CD8-positive, alpha-beta memory T cell (primary cell): ENCODE data around the gene RSL24D1. TPM values are rescaled to one million over a fixed set of nuclear protein-coding genes. Genes with fewer than 3 reads are reported as not detected.
A peak's percentile ranks its signal among the peaks of the same experiment; 100 is the strongest.

Experiments used
- CTCF ChIA-PET: fragments of 350-600 bp; sonication (Branson Sonifier 250); formaldehyde crosslinking; loops from one replicate; lab custom pipeline; 2021; ENCODE audit warnings: antibody characterized with exemption; lab: Charles Lee
- POLR2A ChIA-PET: fragments of 350-600 bp; sonication (Branson Sonifier 250); formaldehyde crosslinking; loops from one replicate; lab custom pipeline; 2021; ENCODE audit warnings: antibody characterized with exemption; lab: Charles Lee
- DNase-seq, 5 donors: peaks; one replicate each; pipeline versions ENCODE4 v3.0.0 to v3.0.0-alpha.2; 2020 to 2022; ENCODE audit warnings: mixed read lengths in 1 of 5
- H3K27ac ChIP-seq: one replicate; pipeline ENCODE4 v1.7.0; 2013; ENCODE audit warnings: low read depth, mild to moderate bottlenecking, low read length, moderate library complexity
- H3K27me3 ChIP-seq: 2 replicates; pipeline ENCODE4 v1.7.0; 2013; ENCODE audit warnings: low read length, mild to moderate bottlenecking; ENCODE audit not compliant: insufficient read depth, poor library complexity, severe bottlenecking
- H3K36me3 ChIP-seq: 2 replicates; pipeline ENCODE4 v1.7.0; 2013; ENCODE audit warnings: mild to moderate bottlenecking, low read length, moderate library complexity; ENCODE audit not compliant: insufficient read depth
- H3K4me1 ChIP-seq: 2 replicates; pipeline ENCODE4 v1.7.0; 2013; ENCODE audit warnings: mild to moderate bottlenecking, low read length, moderate library complexity; ENCODE audit not compliant: insufficient read depth
- H3K4me3 ChIP-seq: 2 replicates; pipeline ENCODE4 v1.7.0; 2013; ENCODE audit warnings: mild to moderate bottlenecking, low read length
- H3K9me3 ChIP-seq: 2 replicates; pipeline ENCODE4 v1.7.0; 2013; ENCODE audit warnings: mild to moderate bottlenecking, low read length
- H3K27ac Mint-ChIP-seq, 8 donors: one replicate each; pipeline ENCODE4 v1.8.0; 2020 to 2021; ENCODE audit warnings: mixed read lengths in 8 of 8, mild to moderate bottlenecking in 6 of 8, inconsistent platforms in 3 of 8, moderate library complexity in 3 of 8
- H3K27me3 Mint-ChIP-seq, 2 donors: one replicate each; pipeline ENCODE4 v1.8.0; 2020 to 2021; ENCODE audit warnings: mixed read lengths in 2 of 2, mild to moderate bottlenecking in 1 of 2, moderate library complexity in 1 of 2
- H3K36me3 Mint-ChIP-seq, 3 donors: one replicate each; pipeline ENCODE4 v1.8.0; 2020 to 2021; ENCODE audit warnings: mixed read lengths in 3 of 3, inconsistent platforms in 1 of 3, mild to moderate bottlenecking in 1 of 3
- H3K4me1 Mint-ChIP-seq, 3 donors: one replicate each; pipeline ENCODE4 v1.8.0; 2020 to 2021; ENCODE audit warnings: mixed read lengths in 3 of 3, inconsistent platforms in 1 of 3, mild to moderate bottlenecking in 1 of 3
- H3K4me3 Mint-ChIP-seq, 7 donors: one replicate each; pipeline ENCODE4 v1.8.0; 2020 to 2021; ENCODE audit warnings: mixed read lengths in 7 of 7, mild to moderate bottlenecking in 6 of 7, moderate library complexity in 4 of 7, inconsistent platforms in 2 of 7
- H3K9me3 Mint-ChIP-seq, 5 donors: one replicate each; pipeline ENCODE4 v1.8.0; 2020 to 2022; ENCODE audit warnings: mixed read lengths in 5 of 5, mild to moderate bottlenecking in 3 of 5, moderate library complexity in 2 of 5, inconsistent platforms in 1 of 5
- polyA plus RNA-seq: library from polyadenylated mRNA; unstranded; fragments of 300-500 nt; fragmentation: Illumina TruSeq; gene quantifications from one replicate; pipeline ENCODE4 v1.2.3, GENCODE V29; 2021
- total RNA-seq, 2 experiments: library from RNA; stranded (reverse); gene quantifications; one replicate each; pipeline ENCODE4 v1.2.3, GENCODE V29; 2021

The RSL24D1 gene
- total and polyA plus RNA-seq, 3 experiments from 2014 or later: 84.9 to 154 (median 145) TPM

DNA sequence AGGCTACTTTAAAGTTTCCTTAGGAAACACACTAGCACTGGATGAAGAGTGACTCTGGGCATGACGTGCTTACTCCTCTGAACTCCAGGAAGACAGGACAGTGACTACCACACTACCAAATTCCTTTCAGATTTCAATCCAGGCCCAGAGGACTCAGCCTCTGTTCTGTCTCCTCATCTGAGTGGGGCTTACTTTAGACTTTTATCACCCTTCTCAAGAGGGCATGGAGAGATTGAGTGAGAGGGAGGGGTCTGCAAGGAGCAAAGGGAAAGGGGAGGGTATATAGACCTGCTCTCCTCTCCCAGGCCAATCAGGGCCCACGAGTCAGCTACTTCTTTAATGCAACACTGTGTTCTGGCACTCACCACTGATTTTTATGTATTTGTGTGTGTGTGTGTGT is 29.4 kb upstream of the RSL24D1 start:
- CTCF ChIA-PET: no interaction called here
- no peaks in the 10 kb centered on the region for H3K27me3 Mint-ChIP-seq
- no peaks in the 10 kb centered on the region for H3K9me3 Mint-ChIP-seq
- H3K36me3 ChIP-seq: peaks cover 11% of the 10 kb centered on the region
- POLR2A ChIA-PET: no interaction called here
- H3K36me3 Mint-ChIP-seq: peaks cover 3 to 71% (median 14%) of the 10 kb centered on the region in 3 donors
- no peak overlapping the region for H3K4me3 Mint-ChIP-seq
- H3K9me3 ChIP-seq: no peaks in the 10 kb centered on the region
- no peak overlapping the region for H3K4me3 ChIP-seq
- no peak for DNase-seq
- H3K27ac ChIP-seq: no peak overlapping the region
- H3K27me3 ChIP-seq: no peaks in the 10 kb centered on the region
- H3K27ac Mint-ChIP-seq: peak overlapping the region in 5 of 8 donors; percentile 5 to 71 (median 26)
- peaks cover 59 to 80% (median 77%) of the 10 kb centered on the region in 3 donors for H3K4me1 Mint-ChIP-seq
- peaks cover 55% of the 10 kb centered on the region for H3K4me1 ChIP-seq

DNA sequence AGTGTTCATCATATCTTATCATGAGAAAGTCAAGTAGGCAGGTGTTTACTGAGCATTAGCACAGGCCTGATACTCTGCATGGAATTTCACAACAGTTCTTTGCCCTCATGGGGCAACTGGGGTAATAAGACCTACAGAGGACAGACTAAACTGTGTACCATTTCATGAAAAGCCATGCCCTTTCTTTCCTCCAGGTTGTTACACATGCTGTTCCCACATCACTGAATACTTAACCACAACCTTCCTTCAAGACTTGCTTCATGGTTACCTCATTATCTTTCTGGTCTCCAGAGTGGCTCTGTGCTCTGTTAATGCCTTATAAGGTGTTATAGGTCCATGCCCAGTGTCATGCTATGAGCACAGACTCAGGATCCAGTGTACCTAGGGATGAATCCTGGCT is 28.2 kb upstream of the RSL24D1 start:
- Histone ChIP-seq H3K9me3 (no peaks in the 10 kb centered on the region), H3K4me3 (no peak overlapping the region), H3K27ac (no peak overlapping the region), H3K4me1 (peaks cover 58% of the 10 kb centered on the region), H3K36me3 (peaks cover 11% of the 10 kb centered on the region), H3K27me3 (no peaks in the 10 kb centered on the region)
- Mint-ChIP-seq H3K27ac (peak overlapping the region; percentile 34 to 79 (median 70)), H3K36me3 (peaks cover 3 to 67% (median 12%) of the 10 kb centered on the region in 3 donors), H3K4me1 (peaks cover 56 to 76% (median 73%) of the 10 kb centered on the region in 3 donors), H3K4me3 (peak overlapping the region in 6 of 7 donors; percentile 0 to 48 (median 34)), H3K27me3 (no peaks in the 10 kb centered on the region), H3K9me3 (no peaks in the 10 kb centered on the region)
- peak in 2 of 5 donors; percentile 37 to 48 for DNase-seq
- ChIA-PET CTCF (interaction anchor here (1.3 to 1.6 kb wide), 2 partner anchors 47 to 52 kb away, joined by 3 to 4 read pairs; no protein-coding TSS in a partner anchor), POLR2A (interaction anchor here (0.6 kb wide), 1 partner anchor 50 kb away, joined by 3 read pairs; no protein-coding TSS in a partner anchor)

DNA sequence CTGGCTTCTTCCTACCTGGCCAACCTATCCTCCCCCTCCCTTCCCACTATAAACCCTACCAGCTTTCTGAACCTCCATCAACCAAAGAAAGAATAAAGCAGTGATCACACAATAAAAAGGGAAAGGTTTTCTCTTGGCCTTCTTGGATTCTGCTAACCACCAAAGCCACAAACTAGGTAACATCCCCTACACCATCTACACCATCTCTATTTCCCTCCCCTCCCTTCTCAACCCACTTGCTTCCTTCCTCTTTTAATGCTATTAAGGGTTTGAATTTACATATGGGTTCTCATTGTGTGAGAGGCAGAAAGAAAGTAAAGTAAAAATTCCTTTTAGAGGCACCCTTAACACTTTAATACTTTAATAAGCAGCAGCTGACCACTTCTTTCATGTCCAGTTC is 25.8 kb upstream of the RSL24D1 start:
- no peaks in the 10 kb centered on the region for H3K27me3 ChIP-seq
- Mint-ChIP-seq H3K4me1 (peaks cover 68 to 83% (median 80%) of the 10 kb centered on the region in 3 donors), H3K27ac (peak overlapping the region; percentile 55 to 97 (median 84)), H3K27me3 (no peaks in the 10 kb centered on the region), H3K9me3 (no peaks in the 10 kb centered on the region), H3K36me3 (peaks cover 3 to 57% (median 7%) of the 10 kb centered on the region in 3 donors), H3K4me3 (peak overlapping the region; percentile 14 to 79 (median 68))
- peaks cover 60% of the 10 kb centered on the region for H3K4me1 ChIP-seq
- no peaks in the 10 kb centered on the region for H3K9me3 ChIP-seq
- ChIA-PET POLR2A (no interaction called here), CTCF (no interaction called here)
- H3K27ac ChIP-seq: no peak overlapping the region
- peak in 1 of 5 donors; percentile 32 for DNase-seq
- peaks cover 5% of the 10 kb centered on the region for H3K36me3 ChIP-seq
- H3K4me3 ChIP-seq: no peak overlapping the region

DNA sequence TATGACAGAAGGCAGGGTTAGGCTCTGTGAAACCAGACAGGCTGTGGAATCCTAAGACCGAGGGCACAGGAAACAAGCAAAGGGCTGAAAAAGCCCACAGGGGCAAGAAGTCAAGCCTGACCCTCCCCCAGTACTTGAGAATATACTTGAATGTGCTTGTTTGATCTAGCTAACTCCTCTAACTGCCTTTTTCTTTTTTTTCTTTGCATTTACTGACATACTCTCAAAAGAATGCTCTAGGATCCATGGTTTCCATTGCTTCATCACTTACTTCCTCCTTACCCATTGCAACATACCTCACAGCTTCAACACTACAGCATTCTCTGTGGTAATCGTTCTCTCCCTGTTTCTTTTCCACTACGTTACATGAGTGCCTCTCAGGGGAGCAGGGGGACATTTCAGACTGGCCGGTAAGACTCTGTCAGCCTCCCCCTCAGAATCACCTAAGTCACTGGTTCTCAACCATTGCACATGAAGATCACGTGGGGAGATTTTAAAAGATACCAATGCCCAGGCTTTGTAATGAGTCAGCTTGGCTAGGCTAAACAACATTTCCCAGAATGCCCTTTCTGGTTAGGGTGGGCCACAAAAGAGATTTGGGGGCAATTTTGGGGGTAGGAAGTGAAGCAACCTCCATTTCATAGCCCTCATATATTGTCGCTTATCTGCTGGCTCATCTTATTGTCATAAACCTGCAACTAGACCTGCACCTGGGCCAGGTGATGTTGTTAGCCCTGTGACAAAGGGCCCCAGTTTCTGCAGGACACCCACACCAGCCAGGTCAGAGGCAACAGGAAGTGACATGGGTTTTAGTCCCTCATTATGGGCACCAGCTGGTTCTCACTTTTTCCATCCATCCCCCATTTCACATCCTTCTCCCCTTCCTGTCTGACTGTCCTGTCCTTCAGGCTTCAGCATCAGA is 24.6 kb upstream of the RSL24D1 start:
- H3K27ac ChIP-seq: peak overlapping the region; percentile 20
- Mint-ChIP-seq H3K4me3 (peak overlapping the region; percentile 0 to 69 (median 63)), H3K27ac (peak overlapping the region; percentile 55 to 97 (median 87)), H3K36me3 (peaks cover 0 to 51% (median 5%) of the 10 kb centered on the region in 3 donors), H3K9me3 (no peaks in the 10 kb centered on the region), H3K4me1 (peaks cover 70 to 83% (median 82%) of the 10 kb centered on the region in 3 donors), H3K27me3 (no peaks in the 10 kb centered on the region)
- DNase-seq: peak in 3 of 5 donors; percentile 6 to 51 (median 24)
- ChIA-PET CTCF (interaction anchor here (0.9 to 2.1 kb wide), 7 partner anchors 11 to 218 kb away, joined by 3 to 10 read pairs (median 5); no protein-coding TSS in a partner anchor), POLR2A (interaction anchor here (0.5 to 2.5 kb wide), 5 partner anchors 24 to 166 kb away, joined by 3 to 6 read pairs (median 6); partner anchors contain the start of gene RSL24D1)
- no peaks in the 10 kb centered on the region for H3K36me3 ChIP-seq
- no peaks in the 10 kb centered on the region for H3K27me3 ChIP-seq
- H3K4me3 ChIP-seq: no peak overlapping the region
- H3K9me3 ChIP-seq: no peaks in the 10 kb centered on the region
- H3K4me1 ChIP-seq: peaks cover 60% of the 10 kb centered on the region

DNA sequence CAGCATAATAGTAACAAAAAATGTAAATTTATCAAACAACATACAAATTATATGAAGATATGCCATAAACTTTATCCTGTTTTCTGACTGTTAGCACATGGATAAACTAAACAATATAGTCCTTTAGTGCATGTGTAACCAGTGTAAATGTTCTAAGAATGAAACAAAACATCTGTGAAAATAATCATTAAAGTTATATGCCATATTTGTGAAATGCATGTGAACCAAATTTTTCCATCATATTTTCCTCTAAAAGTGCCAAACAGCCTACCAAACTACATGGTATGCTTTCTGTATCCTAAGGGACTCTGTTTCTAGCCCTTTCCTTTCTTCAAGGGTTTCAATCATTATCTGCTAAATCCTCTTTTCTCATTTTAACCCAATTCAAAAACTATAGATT is 23.9 kb upstream of the RSL24D1 start:
- no peak for DNase-seq
- Histone ChIP-seq H3K9me3 (no peaks in the 10 kb centered on the region), H3K4me1 (peaks cover 57% of the 10 kb centered on the region), H3K4me3 (no peak overlapping the region), H3K27me3 (no peaks in the 10 kb centered on the region), H3K27ac (peak overlapping the region; percentile 20), H3K36me3 (no peaks in the 10 kb centered on the region)
- Mint-ChIP-seq H3K4me3 (peak overlapping the region in 4 of 7 donors; percentile 22 to 69 (median 66)), H3K27ac (peak overlapping the region; percentile 55 to 97 (median 87)), H3K9me3 (no peaks in the 10 kb centered on the region), H3K36me3 (peaks cover 0 to 48% (median 5%) of the 10 kb centered on the region in 3 donors), H3K27me3 (no peaks in the 10 kb centered on the region), H3K4me1 (peaks cover 68 to 77% (median 76%) of the 10 kb centered on the region in 3 donors)
- ChIA-PET CTCF (interaction anchor here (1.5 to 4.1 kb wide), 5 partner anchors 11 to 219 kb away, joined by 3 to 20 read pairs (median 6); no protein-coding TSS in a partner anchor), POLR2A (interaction anchor here (0.5 to 2.5 kb wide), 3 partner anchors 41 to 67 kb away, joined by 6 read pairs; no protein-coding TSS in a partner anchor)

DNA sequence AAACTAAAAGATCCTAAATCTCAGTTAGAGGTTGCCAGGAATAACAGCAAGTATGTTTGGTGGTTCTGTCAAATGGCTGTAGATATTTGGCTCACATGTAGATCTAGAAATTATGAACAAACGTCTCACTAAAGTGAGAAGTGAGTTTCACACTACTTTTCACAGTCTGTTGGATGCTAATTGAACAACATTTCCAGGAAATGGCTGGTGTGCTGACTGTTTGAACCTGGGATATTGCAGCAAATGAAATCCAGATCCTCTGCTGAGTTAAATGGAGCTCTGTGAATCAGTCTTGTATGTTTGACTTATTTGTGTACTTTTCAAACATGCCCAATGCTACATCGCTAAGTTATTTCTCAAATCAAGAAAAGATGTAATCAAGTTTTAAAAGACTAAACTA is 21.3 kb upstream of the RSL24D1 start:
- Mint-ChIP-seq H3K27me3 (no peaks in the 10 kb centered on the region), H3K9me3 (no peaks in the 10 kb centered on the region), H3K36me3 (peaks cover 0 to 44% (median 11%) of the 10 kb centered on the region in 3 donors), H3K4me1 (peaks cover 47 to 53% (median 51%) of the 10 kb centered on the region in 3 donors), H3K4me3 (no peak overlapping the region), H3K27ac (peak overlapping the region; percentile 7 to 84 (median 62))
- Histone ChIP-seq H3K9me3 (no peaks in the 10 kb centered on the region), H3K36me3 (no peaks in the 10 kb centered on the region), H3K4me3 (no peak overlapping the region), H3K4me1 (peaks cover 31% of the 10 kb centered on the region), H3K27ac (no peak overlapping the region), H3K27me3 (no peaks in the 10 kb centered on the region)
- CTCF ChIA-PET: interaction anchor here (0.8 to 4.7 kb wide), 15 partner anchors 9 to 221 kb away, joined by 3 to 80 read pairs (median 6); partner anchors contain the start of genes PIGB and PIGBOS1
- no peak for DNase-seq
- POLR2A ChIA-PET: interaction anchor here (0.7 kb wide), 1 partner anchor 217 kb away, joined by 5 read pairs; no protein-coding TSS in a partner anchor

DNA sequence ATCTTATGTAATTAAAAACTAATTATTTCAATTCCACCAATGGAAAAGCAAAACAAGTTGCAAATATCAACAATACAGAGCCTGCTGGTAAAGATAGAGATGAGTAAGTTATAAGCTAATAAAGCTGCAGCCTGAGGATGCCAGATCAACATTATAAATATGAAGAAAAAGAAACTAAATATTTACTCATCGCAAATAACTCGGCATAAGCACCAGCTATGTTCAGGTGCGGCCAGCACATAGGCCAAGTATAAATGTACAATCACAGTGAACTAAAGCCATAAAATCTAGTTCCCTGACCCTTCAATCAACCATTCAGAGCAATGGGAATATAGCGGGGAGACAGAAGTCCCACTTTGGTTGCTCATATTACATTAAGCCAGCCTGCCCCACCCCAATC is 7.7 kb upstream of the RSL24D1 start:
- no peak overlapping the region for H3K4me3 Mint-ChIP-seq
- H3K9me3 Mint-ChIP-seq: peaks cover 0 to under 1% (median 0%) of the 10 kb centered on the region in 5 donors
- Histone ChIP-seq H3K27ac (no peak overlapping the region), H3K27me3 (no peaks in the 10 kb centered on the region), H3K9me3 (no peaks in the 10 kb centered on the region), H3K4me3 (no peak overlapping the region), H3K4me1 (no peaks in the 10 kb centered on the region), H3K36me3 (peaks cover 7% of the 10 kb centered on the region)
- H3K27me3 Mint-ChIP-seq: no peaks in the 10 kb centered on the region
- peaks cover 9 to 55% (median 11%) of the 10 kb centered on the region in 3 donors for H3K36me3 Mint-ChIP-seq
- no peak for DNase-seq
- CTCF ChIA-PET: interaction anchor here (1.2 kb wide), 1 partner anchor 13 kb away, joined by 3 read pairs; no protein-coding TSS in a partner anchor
- peaks cover 2 to 12% (median 6%) of the 10 kb centered on the region in 3 donors for H3K4me1 Mint-ChIP-seq
- no peak overlapping the region for H3K27ac Mint-ChIP-seq
- POLR2A ChIA-PET: no interaction called here
